ENCODE results near the gene CNTN4. TPM values are rescaled to one million over a fixed set of nuclear protein-coding genes. Genes with fewer than 3 reads are reported as not detected.

CNTN4 gene
- total and polyA plus RNA-seq, 7 donors: 0.17 to 3.2 (median 0.42) TPM

GRCh38 chr3:3015185-3016089, 916.8 kb downstream of the CNTN4 start:
- Histone ChIP-seq H3K9me3 (no peaks in the 10 kb centered on the region), H3K36me3 (ENCODE audit: insufficient read depth in 1 of 2, low read depth in 1 of 2) (no peaks in the 10 kb centered on the region), H3K4me3 (no peak overlapping the region), H3K27me3 (ENCODE audit: insufficient read depth in 3 of 3, low read length in 2 of 3) (no peaks in the 10 kb centered on the region), H3K27ac (no peak overlapping the region), H3K4me1 (no peaks in the 10 kb centered on the region)
- ATAC-seq (no peak), DNase-seq (no peak)
- WGBS, 3 donors: 46 to 55% (median 47%) methylated on average over 5 of the region's 5 CpGs
- intact Hi-C loops (cut with DNase I): no loop called here
- TF ChIP-seq, protein P1, sequence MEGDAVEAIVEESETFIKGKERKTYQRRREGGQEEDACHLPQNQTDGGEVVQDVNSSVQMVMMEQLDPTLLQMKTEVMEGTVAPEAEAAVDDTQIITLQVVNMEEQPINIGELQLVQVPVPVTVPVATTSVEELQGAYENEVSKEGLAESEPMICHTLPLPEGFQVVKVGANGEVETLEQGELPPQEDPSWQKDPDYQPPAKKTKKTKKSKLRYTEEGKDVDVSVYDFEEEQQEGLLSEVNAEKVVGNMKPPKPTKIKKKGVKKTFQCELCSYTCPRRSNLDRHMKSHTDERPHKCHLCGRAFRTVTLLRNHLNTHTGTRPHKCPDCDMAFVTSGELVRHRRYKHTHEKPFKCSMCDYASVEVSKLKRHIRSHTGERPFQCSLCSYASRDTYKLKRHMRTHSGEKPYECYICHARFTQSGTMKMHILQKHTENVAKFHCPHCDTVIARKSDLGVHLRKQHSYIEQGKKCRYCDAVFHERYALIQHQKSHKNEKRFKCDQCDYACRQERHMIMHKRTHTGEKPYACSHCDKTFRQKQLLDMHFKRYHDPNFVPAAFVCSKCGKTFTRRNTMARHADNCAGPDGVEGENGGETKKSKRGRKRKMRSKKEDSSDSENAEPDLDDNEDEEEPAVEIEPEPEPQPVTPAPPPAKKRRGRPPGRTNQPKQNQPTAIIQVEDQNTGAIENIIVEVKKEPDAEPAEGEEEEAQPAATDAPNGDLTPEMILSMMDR (IDR thresholded peaks at IDR 0.05): peak; percentile 22

GRCh38 chr3:3016226-3016625, 917.6 kb downstream of the CNTN4 start:
- intact Hi-C loops (cut with DNase I): no loop called here
- DNase-seq (no peak), ATAC-seq (no peak)
- no peaks in the 10 kb centered on the region for H3K4me1 ChIP-seq
- TF ChIP-seq, protein P1 (IDR thresholded peaks at IDR 0.05): no peak
- H3K27me3 ChIP-seq (ENCODE audit: insufficient read depth in 3 of 3, low read length in 2 of 3): no peaks in the 10 kb centered on the region
- H3K36me3 ChIP-seq (ENCODE audit: insufficient read depth in 1 of 2, low read depth in 1 of 2): no peaks in the 10 kb centered on the region
- H3K9me3 ChIP-seq: no peaks in the 10 kb centered on the region
- H3K4me3 ChIP-seq: no peak overlapping the region
- no peak overlapping the region for H3K27ac ChIP-seq
- WGBS, 3 donors: 56 to 73% (median 65%) methylated on average over 4 of the region's 4 CpGs

DNA sequence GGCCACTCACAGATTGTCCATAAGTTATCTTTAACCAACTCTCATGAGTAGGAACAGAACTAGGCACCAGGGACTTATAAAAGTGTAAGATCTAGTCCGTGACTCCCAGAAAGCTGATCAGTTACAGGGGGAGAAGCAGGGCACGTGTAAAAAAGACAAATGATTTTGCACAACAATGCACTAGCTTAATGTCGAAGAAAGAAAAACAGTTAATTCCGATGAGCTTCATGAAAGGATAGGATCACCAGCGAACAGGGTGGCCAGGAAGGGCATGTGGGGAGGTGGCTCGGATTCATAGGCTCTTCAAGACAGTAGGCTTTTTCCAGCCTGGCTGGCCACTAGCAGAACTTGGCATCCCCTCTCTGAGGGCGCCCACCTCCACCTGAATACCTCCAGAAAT, 921.5 kb downstream of the CNTN4 start:
- H3K4me1 ChIP-seq: no peaks in the 10 kb centered on the region
- intact Hi-C loops (cut with DNase I): no loop called here
- H3K36me3 ChIP-seq (ENCODE audit: insufficient read depth in 1 of 2, low read depth in 1 of 2): no peaks in the 10 kb centered on the region
- H3K27ac ChIP-seq: no peak overlapping the region
- TF ChIP-seq, protein P1 (IDR thresholded peaks at IDR 0.05): no peak
- no peak overlapping the region for H3K4me3 ChIP-seq
- WGBS, 3 donors: 67 to 71% (median 68%) methylated on average over 7 of the region's 7 CpGs
- ATAC-seq: no peak
- H3K27me3 ChIP-seq (ENCODE audit: insufficient read depth in 3 of 3, low read length in 2 of 3): no peaks in the 10 kb centered on the region
- H3K9me3 ChIP-seq: no peaks in the 10 kb centered on the region
- no peak for DNase-seq

GRCh38 chr3:3023111-3023745, 924.6 kb downstream of the CNTN4 start:
- H3K4me1 ChIP-seq: no peaks in the 10 kb centered on the region
- TF ChIP-seq, protein P1 (IDR thresholded peaks at IDR 0.05): no peak
- ATAC-seq (no peak), DNase-seq (no peak)
- H3K27me3 ChIP-seq (ENCODE audit: insufficient read depth in 3 of 3, low read length in 2 of 3): no peaks in the 10 kb centered on the region
- H3K4me3 ChIP-seq: no peak overlapping the region
- 21 to 30% (median 24%) methylated on average over 7 of the region's 7 CpGs for WGBS, 3 donors
- H3K9me3 ChIP-seq: no peaks in the 10 kb centered on the region
- no peaks in the 10 kb centered on the region for H3K36me3 ChIP-seq (ENCODE audit: insufficient read depth in 1 of 2, low read depth in 1 of 2)
- H3K27ac ChIP-seq: no peak overlapping the region
- intact Hi-C loops (cut with DNase I): no loop called here

Data from psoas muscle (tissue), 8 donors.